22Rv1 (cell line): ENCODE measurements around the gene NUP210L.
A peak's percentile ranks its signal among the peaks of the same experiment; 100 is the strongest.

ENCODE experiments used
- H3K27ac ChIP-seq: fragments of 450-650 bp; 2 replicates; pipeline ENCODE4 v1.5.1; 2017
- CTCF ChIP-seq: fragments of 450-650 bp; IDR thresholded peaks from 2 replicates; pipeline ENCODE4 v1.5.1; 2017; ENCODE audit warnings: mild to moderate bottlenecking
- ZFX ChIP-seq: fragments of 450-650 bp; IDR thresholded peaks from 2 replicates; pipeline ENCODE4 v1.6.1; 2017; ENCODE audit warnings: antibody characterized with exemption, borderline replicate concordance

The NUP210L gene

GRCh38 chr1:153953859-153954365, 201.0 kb downstream of the NUP210L start:
- TF ChIP-seq CTCF, result no peak
- TF ChIP-seq ZFX, result no peak
- no peak overlapping the region for H3K27ac ChIP-seq

- TF ChIP-seq CTCF, result no peak
- no peak for TF ChIP-seq ZFX
- no peak overlapping the region for H3K27ac ChIP-seq
Observed at GRCh38 chr1:153951801-153952200, 203.1 kb downstream of the NUP210L start.

DNA sequence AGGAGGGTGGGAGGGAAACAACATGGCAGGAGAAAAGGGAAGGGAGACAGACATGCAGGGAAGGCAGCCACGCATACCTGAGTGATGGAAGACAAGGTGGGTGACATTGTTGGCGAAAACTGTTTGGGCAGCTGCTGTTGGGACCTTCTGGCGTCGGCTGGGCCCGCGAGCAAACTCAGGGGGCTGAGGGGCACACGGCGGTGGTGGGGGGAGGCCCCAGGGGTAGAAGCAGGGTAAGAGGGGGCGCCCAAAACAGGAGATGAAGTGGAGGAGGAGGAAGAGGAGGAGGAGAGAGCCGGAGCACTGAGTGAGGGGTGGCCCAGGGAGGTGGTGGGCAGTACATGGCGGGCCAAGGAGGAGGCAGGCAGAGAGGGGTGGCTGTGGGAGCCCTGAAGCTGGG, 203.7 kb downstream of the NUP210L start:
- H3K27ac ChIP-seq, result no peak overlapping the region
- TF ChIP-seq ZFX (no peak), CTCF (no peak)

- H3K27ac ChIP-seq, result peak within 1 kb of the TSS; percentile 95
Observed at GRCh38 chr1:153946622-153947241, 208.1 kb downstream of the NUP210L start, which contains the start of gene DENND4B. TSS of gene DENND4B (minus strand) at chr1:153946718. CDS start at chr1:153944374, 2,344 bp downstream.

GRCh38 chr1:153945795-153946621, 208.9 kb downstream of the NUP210L start:
- TF ChIP-seq CTCF, result no peak
- TF ChIP-seq ZFX, result no peak
- H3K27ac ChIP-seq, result peak overlapping the region; percentile 95

More at GRCh38 chr1:153946622-153947241, 208.1 kb downstream of the NUP210L start, which contains the start of gene DENND4B:
- TF ChIP-seq ZFX (no peak), CTCF (peak; percentile 100)

GRCh38 chr1:153945131-153945794, 209.6 kb downstream of the NUP210L start:
- TF ChIP-seq ZFX (no peak), CTCF (no peak)
- H3K27ac ChIP-seq, result peak overlapping the region; percentile 95
